Epithelial cell of prostate (primary cell): Measurements from ENCODE around the gene SEC61A1.

ENCODE experiments used
- DNase-seq: peaks from one replicate; pipeline ENCODE4 v3.0.0-alpha.2; 2011; ENCODE audit warnings: low read depth, low spot score
- H3K27ac ChIP-seq: fragments of 450-650 bp; 2 replicates; pipeline ENCODE4 v1.5.1; 2017; ENCODE audit warnings: mild to moderate bottlenecking

The SEC61A1 gene

DNA sequence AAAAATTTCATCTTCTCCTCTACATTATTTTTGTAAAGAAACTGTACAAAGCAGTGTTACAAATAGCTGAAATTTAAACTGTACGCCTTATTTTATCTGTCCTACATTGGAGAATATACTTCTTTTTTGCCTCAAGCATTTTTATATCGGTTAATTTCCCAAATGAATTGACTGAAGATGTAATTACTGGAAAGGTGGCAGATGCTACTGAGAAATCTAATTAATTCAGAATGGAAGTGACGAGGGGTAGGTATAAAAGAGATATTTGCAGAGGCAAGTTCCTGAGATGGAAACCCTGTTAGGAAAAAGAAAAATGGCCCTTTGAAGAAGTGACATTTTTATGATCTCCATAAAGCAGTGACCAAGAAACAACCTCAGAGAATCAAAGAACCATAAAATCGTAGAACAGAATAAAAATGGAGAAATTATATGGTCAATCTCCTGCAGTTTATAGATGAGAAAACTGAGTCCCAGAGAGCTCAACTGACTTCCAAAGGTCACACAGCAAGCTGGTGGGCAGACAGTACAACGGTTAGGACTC is 51.0 kb downstream of the SEC61A1 start:
- no peak for DNase-seq
- no peak overlapping the region for H3K27ac ChIP-seq

DNA sequence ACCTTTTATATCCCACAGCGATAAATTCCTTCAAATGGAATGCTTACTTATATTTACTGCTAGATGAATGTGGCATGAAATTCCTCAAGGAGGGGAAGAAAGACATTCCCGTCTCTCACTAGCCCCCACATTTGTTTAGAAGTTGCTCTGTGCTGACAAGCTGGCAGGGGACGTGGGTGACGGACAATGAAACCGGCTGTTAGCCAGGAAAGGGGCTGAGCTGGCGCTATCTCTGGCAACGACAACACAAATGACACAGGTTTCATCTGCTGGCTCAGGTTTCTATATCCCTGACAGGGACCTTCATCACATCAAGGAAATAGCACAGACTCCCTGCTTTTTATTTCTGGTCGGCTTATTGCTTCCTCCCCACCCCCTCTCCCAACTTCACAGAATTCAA is 55.6 kb downstream of the SEC61A1 start:
- DNase-seq = no peak
- no peak overlapping the region for H3K27ac ChIP-seq

GRCh38 chr3:128111147-128111546 is 58.9 kb downstream of the SEC61A1 start:
- H3K27ac ChIP-seq = no peak overlapping the region
- no peak for DNase-seq

- peak; percentile 16 for DNase-seq
- H3K27ac ChIP-seq = no peak overlapping the region
These were observed 60.2 kb downstream of the SEC61A1 start for GRCh38 chr3:128112357-128112968.

DNA sequence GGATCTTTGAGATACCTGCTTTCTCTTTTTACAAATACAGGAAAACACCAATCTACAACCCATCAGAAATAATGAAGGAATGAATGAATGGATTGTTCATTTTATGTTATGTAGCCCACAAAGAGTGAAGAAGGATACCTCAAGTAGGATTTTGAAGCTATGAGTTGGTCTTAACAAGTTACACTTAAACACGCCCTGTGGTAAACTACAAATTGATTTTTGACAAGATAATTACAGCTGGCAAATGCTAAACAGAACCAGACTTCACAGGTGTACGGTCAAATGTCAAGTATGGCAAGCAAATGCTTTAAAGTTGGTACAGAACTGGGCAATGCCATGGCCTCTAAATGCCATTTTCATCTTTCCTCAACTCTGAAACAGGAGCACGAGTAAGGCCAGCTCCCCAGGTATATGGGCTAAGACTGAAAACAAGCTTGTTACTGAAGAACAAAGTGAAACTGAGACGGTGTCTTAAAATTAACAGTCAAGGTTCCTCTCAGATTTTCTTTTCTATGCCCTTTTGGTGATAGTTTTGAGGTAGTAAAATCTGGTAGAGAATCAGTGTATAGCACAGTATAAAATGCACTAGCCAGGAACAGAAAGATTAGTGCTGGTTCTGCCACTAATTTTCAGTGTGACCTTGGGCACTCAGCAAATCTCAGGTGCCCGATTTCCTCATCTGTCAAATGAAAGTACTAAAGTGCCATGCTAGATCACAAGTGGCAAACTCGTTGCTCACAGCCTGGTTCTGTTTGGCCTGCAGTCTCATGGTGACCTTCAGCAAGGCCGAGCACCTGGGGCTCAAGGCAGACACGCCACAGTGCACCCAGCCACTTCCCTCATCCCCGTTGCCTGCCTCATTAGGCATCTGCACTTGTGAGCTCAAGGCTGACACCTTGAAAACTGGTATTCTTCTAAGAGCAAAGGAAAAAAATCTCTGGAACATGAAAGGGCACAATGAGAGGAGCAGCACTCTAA is 61.9 kb downstream of the SEC61A1 start:
- no peak overlapping the region for H3K27ac ChIP-seq
- DNase-seq = no peak
